Measurements from ENCODE around the gene CTBP2. TPM values are rescaled to one million over a fixed set of nuclear protein-coding genes. Genes with fewer than 3 reads are reported as not detected.

Gene CTBP2
- total RNA-seq, 1 donor from 2014 or later, result 32.9 TPM

GRCh38 chr10:125103466-125103865, 56.9 kb downstream of the CTBP2 start:
- peaks cover 16 to 24% (median 19%) of the 10 kb centered on the region in 3 donors for H3K36me3 ChIP-seq (ENCODE audit: control insufficient read depth in 3 of 3, insufficient read depth in 3 of 3, low read length in 3 of 3)
- H3K9me3 ChIP-seq (ENCODE audit: control insufficient read depth in 3 of 3, low read length in 3 of 3), result no peaks in the 10 kb centered on the region
- no peaks in the 10 kb centered on the region for H3K27me3 ChIP-seq (ENCODE audit: control insufficient read depth in 3 of 3, insufficient read depth in 3 of 3, low read length in 3 of 3)
- peaks cover 15 to 69% (median 33%) of the 10 kb centered on the region in 3 donors for H3K4me1 ChIP-seq (ENCODE audit: control insufficient read depth in 3 of 3, insufficient read depth in 3 of 3, low read length in 3 of 3)
- H3K4me3 ChIP-seq (ENCODE audit: low read length in 3 of 3), result no peak overlapping the region
- H3K27ac ChIP-seq (ENCODE audit: low read depth, low read length), result no peak overlapping the region
- no peak overlapping the region for H3K9ac ChIP-seq (ENCODE audit: low read depth in 1 of 3, low read length in 3 of 3)

GRCh38 chr10:125102821-125103220, 57.5 kb downstream of the CTBP2 start:
- Histone ChIP-seq H3K9me3 (ENCODE audit: control insufficient read depth in 3 of 3, low read length in 3 of 3) (no peaks in the 10 kb centered on the region), H3K27ac (ENCODE audit: low read depth, low read length) (no peak overlapping the region), H3K4me1 (ENCODE audit: control insufficient read depth in 3 of 3, insufficient read depth in 3 of 3, low read length in 3 of 3) (peaks cover 15 to 74% (median 33%) of the 10 kb centered on the region in 3 donors), H3K27me3 (ENCODE audit: control insufficient read depth in 3 of 3, insufficient read depth in 3 of 3, low read length in 3 of 3) (no peaks in the 10 kb centered on the region), H3K36me3 (ENCODE audit: control insufficient read depth in 3 of 3, insufficient read depth in 3 of 3, low read length in 3 of 3) (peaks cover 10 to 19% (median 13%) of the 10 kb centered on the region in 3 donors), H3K4me3 (ENCODE audit: low read length in 3 of 3) (no peak overlapping the region), H3K9ac (ENCODE audit: low read depth in 1 of 3, low read length in 3 of 3) (no peak overlapping the region)

GRCh38 chr10:125102246-125102645, 58.1 kb downstream of the CTBP2 start:
- peaks cover 5 to 15% (median 8%) of the 10 kb centered on the region in 3 donors for H3K36me3 ChIP-seq (ENCODE audit: control insufficient read depth in 3 of 3, insufficient read depth in 3 of 3, low read length in 3 of 3)
- no peak overlapping the region for H3K27ac ChIP-seq (ENCODE audit: low read depth, low read length)
- H3K4me3 ChIP-seq (ENCODE audit: low read length in 3 of 3), result no peak overlapping the region
- no peaks in the 10 kb centered on the region for H3K27me3 ChIP-seq (ENCODE audit: control insufficient read depth in 3 of 3, insufficient read depth in 3 of 3, low read length in 3 of 3)
- H3K9me3 ChIP-seq (ENCODE audit: control insufficient read depth in 3 of 3, low read length in 3 of 3), result no peaks in the 10 kb centered on the region
- no peak overlapping the region for H3K9ac ChIP-seq (ENCODE audit: low read depth in 1 of 3, low read length in 3 of 3)
- peaks cover 15 to 70% (median 33%) of the 10 kb centered on the region in 3 donors for H3K4me1 ChIP-seq (ENCODE audit: control insufficient read depth in 3 of 3, insufficient read depth in 3 of 3, low read length in 3 of 3)

- peaks cover 4 to 10% (median 8%) of the 10 kb centered on the region in 3 donors for H3K36me3 ChIP-seq (ENCODE audit: control insufficient read depth in 3 of 3, insufficient read depth in 3 of 3, low read length in 3 of 3)
- H3K9me3 ChIP-seq (ENCODE audit: control insufficient read depth in 3 of 3, low read length in 3 of 3), result no peaks in the 10 kb centered on the region
- H3K4me3 ChIP-seq (ENCODE audit: low read length in 3 of 3), result no peak overlapping the region
- no peak overlapping the region for H3K9ac ChIP-seq (ENCODE audit: low read depth in 1 of 3, low read length in 3 of 3)
- no peak overlapping the region for H3K27ac ChIP-seq (ENCODE audit: low read depth, low read length)
- peaks cover 15 to 63% (median 29%) of the 10 kb centered on the region in 3 donors for H3K4me1 ChIP-seq (ENCODE audit: control insufficient read depth in 3 of 3, insufficient read depth in 3 of 3, low read length in 3 of 3)
- H3K27me3 ChIP-seq (ENCODE audit: control insufficient read depth in 3 of 3, insufficient read depth in 3 of 3, low read length in 3 of 3), result no peaks in the 10 kb centered on the region
These were observed 58.8 kb downstream of the CTBP2 start for GRCh38 chr10:125101581-125101980.

- H3K9me3 ChIP-seq (ENCODE audit: control insufficient read depth in 3 of 3, low read length in 3 of 3), result no peaks in the 10 kb centered on the region
- no peak overlapping the region for H3K9ac ChIP-seq (ENCODE audit: low read depth in 1 of 3, low read length in 3 of 3)
- H3K4me3 ChIP-seq (ENCODE audit: low read length in 3 of 3), result no peak overlapping the region
- peaks cover 4 to 10% (median 4%) of the 10 kb centered on the region in 3 donors for H3K36me3 ChIP-seq (ENCODE audit: control insufficient read depth in 3 of 3, insufficient read depth in 3 of 3, low read length in 3 of 3)
- no peaks in the 10 kb centered on the region for H3K27me3 ChIP-seq (ENCODE audit: control insufficient read depth in 3 of 3, insufficient read depth in 3 of 3, low read length in 3 of 3)
- peaks cover 18 to 58% (median 31%) of the 10 kb centered on the region in 3 donors for H3K4me1 ChIP-seq (ENCODE audit: control insufficient read depth in 3 of 3, insufficient read depth in 3 of 3, low read length in 3 of 3)
- no peak overlapping the region for H3K27ac ChIP-seq (ENCODE audit: low read depth, low read length)
These were observed 59.3 kb downstream of the CTBP2 start for GRCh38 chr10:125101049-125101448.

- Histone ChIP-seq H3K4me1 (ENCODE audit: control insufficient read depth in 3 of 3, insufficient read depth in 3 of 3, low read length in 3 of 3) (peaks cover 31 to 60% (median 37%) of the 10 kb centered on the region in 3 donors), H3K36me3 (ENCODE audit: control insufficient read depth in 3 of 3, insufficient read depth in 3 of 3, low read length in 3 of 3) (peaks cover 3 to 6% (median 4%) of the 10 kb centered on the region in 3 donors), H3K4me3 (ENCODE audit: low read length in 3 of 3) (no peak overlapping the region), H3K9ac (ENCODE audit: low read depth in 1 of 3, low read length in 3 of 3) (no peak overlapping the region), H3K27me3 (ENCODE audit: control insufficient read depth in 3 of 3, insufficient read depth in 3 of 3, low read length in 3 of 3) (no peaks in the 10 kb centered on the region), H3K9me3 (ENCODE audit: control insufficient read depth in 3 of 3, low read length in 3 of 3) (no peaks in the 10 kb centered on the region), H3K27ac (ENCODE audit: low read depth, low read length) (no peak overlapping the region)
These were observed 62.8 kb downstream of the CTBP2 start for GRCh38 chr10:125097409-125098070.

GRCh38 chr10:125096975-125097374, 63.4 kb downstream of the CTBP2 start:
- H3K9ac ChIP-seq (ENCODE audit: low read depth in 1 of 3, low read length in 3 of 3), result no peak overlapping the region
- H3K27me3 ChIP-seq (ENCODE audit: control insufficient read depth in 3 of 3, insufficient read depth in 3 of 3, low read length in 3 of 3), result no peaks in the 10 kb centered on the region
- peaks cover 27 to 60% (median 38%) of the 10 kb centered on the region in 3 donors for H3K4me1 ChIP-seq (ENCODE audit: control insufficient read depth in 3 of 3, insufficient read depth in 3 of 3, low read length in 3 of 3)
- H3K36me3 ChIP-seq (ENCODE audit: control insufficient read depth in 3 of 3, insufficient read depth in 3 of 3, low read length in 3 of 3), result peaks cover 3 to 6% (median 4%) of the 10 kb centered on the region in 3 donors
- H3K4me3 ChIP-seq (ENCODE audit: low read length in 3 of 3), result no peak overlapping the region
- H3K27ac ChIP-seq (ENCODE audit: low read depth, low read length), result no peak overlapping the region
- no peaks in the 10 kb centered on the region for H3K9me3 ChIP-seq (ENCODE audit: control insufficient read depth in 3 of 3, low read length in 3 of 3)

- Histone ChIP-seq H3K27ac (ENCODE audit: low read depth, low read length) (no peak overlapping the region), H3K4me1 (ENCODE audit: control insufficient read depth in 3 of 3, insufficient read depth in 3 of 3, low read length in 3 of 3) (peaks cover 28 to 58% (median 39%) of the 10 kb centered on the region in 3 donors)
These were observed 64.0 kb downstream of the CTBP2 start for GRCh38 chr10:125096371-125096770.

GRCh38 chr10:125095776-125096175, 64.6 kb downstream of the CTBP2 start:
- no peaks in the 10 kb centered on the region for H3K27me3 ChIP-seq (ENCODE audit: control insufficient read depth in 3 of 3, insufficient read depth in 3 of 3, low read length in 3 of 3)
- peaks cover 0 to 2% (median 0%) of the 10 kb centered on the region in 3 donors for H3K36me3 ChIP-seq (ENCODE audit: control insufficient read depth in 3 of 3, insufficient read depth in 3 of 3, low read length in 3 of 3)
- no peak overlapping the region for H3K9ac ChIP-seq (ENCODE audit: low read depth in 1 of 3, low read length in 3 of 3)
- no peaks in the 10 kb centered on the region for H3K9me3 ChIP-seq (ENCODE audit: control insufficient read depth in 3 of 3, low read length in 3 of 3)
- no peak overlapping the region for H3K27ac ChIP-seq (ENCODE audit: low read depth, low read length)
- H3K4me3 ChIP-seq (ENCODE audit: low read length in 3 of 3), result no peak overlapping the region
- peaks cover 31 to 61% (median 43%) of the 10 kb centered on the region in 3 donors for H3K4me1 ChIP-seq (ENCODE audit: control insufficient read depth in 3 of 3, insufficient read depth in 3 of 3, low read length in 3 of 3)

More at GRCh38 chr10:125096371-125096770, 64.0 kb downstream of the CTBP2 start:
- H3K27me3 ChIP-seq (ENCODE audit: control insufficient read depth in 3 of 3, insufficient read depth in 3 of 3, low read length in 3 of 3), result no peaks in the 10 kb centered on the region
- no peak overlapping the region for H3K4me3 ChIP-seq (ENCODE audit: low read length in 3 of 3)
- H3K9ac ChIP-seq (ENCODE audit: low read depth in 1 of 3, low read length in 3 of 3), result no peak overlapping the region
- peaks cover 0 to 3% (median under 1%) of the 10 kb centered on the region in 3 donors for H3K36me3 ChIP-seq (ENCODE audit: control insufficient read depth in 3 of 3, insufficient read depth in 3 of 3, low read length in 3 of 3)
- no peaks in the 10 kb centered on the region for H3K9me3 ChIP-seq (ENCODE audit: control insufficient read depth in 3 of 3, low read length in 3 of 3)

- no peak overlapping the region for H3K4me3 ChIP-seq (ENCODE audit: low read length in 3 of 3)
- H3K9me3 ChIP-seq (ENCODE audit: control insufficient read depth in 3 of 3, low read length in 3 of 3), result no peaks in the 10 kb centered on the region
- no peaks in the 10 kb centered on the region for H3K27me3 ChIP-seq (ENCODE audit: control insufficient read depth in 3 of 3, insufficient read depth in 3 of 3, low read length in 3 of 3)
- H3K27ac ChIP-seq (ENCODE audit: low read depth, low read length), result no peak overlapping the region
- no peak overlapping the region for H3K9ac ChIP-seq (ENCODE audit: low read depth in 1 of 3, low read length in 3 of 3)
- H3K36me3 ChIP-seq (ENCODE audit: control insufficient read depth in 3 of 3, insufficient read depth in 3 of 3, low read length in 3 of 3), result peaks cover 0 to 2% (median 0%) of the 10 kb centered on the region in 3 donors
- H3K4me1 ChIP-seq (ENCODE audit: control insufficient read depth in 3 of 3, insufficient read depth in 3 of 3, low read length in 3 of 3), result peaks cover 31 to 62% (median 43%) of the 10 kb centered on the region in 3 donors
These were observed 65.1 kb downstream of the CTBP2 start for GRCh38 chr10:125095228-125095627.

Measured in skeletal muscle tissue (tissue), 4 donors.